Measurements from ENCODE around the gene SAC3D1.
"Not testable (repeated sequence)": the region's sequence is repeated elsewhere in the genome, so short reads cannot be mapped to it uniquely, and the experiment has no call there.

Gene SAC3D1

DNA sequence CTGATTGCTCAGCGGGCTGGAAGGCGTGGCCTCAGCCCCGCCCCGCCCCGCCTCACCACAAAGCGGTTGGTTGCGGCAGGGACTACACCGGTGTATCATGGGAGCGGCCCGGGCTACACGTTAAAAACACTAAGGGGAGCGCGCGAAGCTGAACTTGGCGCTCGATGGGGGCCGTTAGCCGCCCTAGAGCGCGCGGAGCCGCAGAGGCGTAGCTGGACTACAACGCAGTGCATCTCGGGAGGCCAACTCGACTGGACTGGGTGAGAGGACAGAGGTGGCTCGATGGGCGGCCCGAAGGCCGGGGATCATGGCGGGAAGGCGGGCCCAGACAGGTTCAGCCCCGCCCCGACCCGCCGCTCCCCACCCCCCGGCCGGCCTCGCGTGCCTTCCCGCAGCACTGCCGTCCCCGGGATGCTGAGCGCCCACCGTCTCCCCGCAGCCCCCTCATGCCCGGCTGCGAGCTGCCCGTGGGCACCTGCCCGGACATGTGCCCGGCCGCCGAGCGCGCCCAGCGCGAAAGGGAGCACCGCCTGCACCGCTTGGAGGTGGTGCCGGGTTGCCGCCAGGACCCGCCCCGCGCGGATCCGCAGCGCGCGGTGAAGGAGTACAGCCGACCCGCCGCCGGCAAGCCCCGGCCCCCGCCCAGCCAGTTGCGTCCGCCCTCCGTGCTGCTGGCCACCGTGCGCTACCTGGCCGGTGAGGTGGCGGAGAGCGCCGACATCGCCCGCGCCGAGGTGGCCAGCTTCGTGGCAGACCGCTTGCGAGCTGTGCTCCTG is at the start of gene SAC3D1:
SAC3D1 (plus strand) TSS at position 364 of the 776 bp plus-strand sequence; CDS start at position 447, 83 bp downstream.
- peak; percentile 98 for DNase-seq

DNA sequence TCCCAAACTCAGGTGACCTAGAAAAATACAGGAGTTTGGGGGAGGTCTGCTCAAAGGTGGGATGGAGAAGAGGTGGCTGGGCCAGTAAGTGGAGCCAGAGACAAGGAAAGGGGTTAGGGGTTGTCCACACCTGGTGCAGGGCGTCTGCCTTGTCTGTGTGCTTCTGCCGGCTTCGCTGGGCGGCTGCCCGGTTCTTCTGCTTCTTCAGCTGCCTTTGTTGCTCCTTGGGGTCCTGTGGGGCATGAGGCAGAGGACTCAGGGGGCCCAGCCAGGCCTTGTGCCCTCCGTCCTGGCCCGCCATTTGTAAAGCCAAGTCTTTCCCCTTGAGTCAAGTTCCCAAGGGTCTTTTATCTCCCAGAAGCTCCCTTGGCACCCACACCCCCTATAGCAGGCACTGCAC is 46.7 kb upstream of the SAC3D1 start:
- no peak for DNase-seq

DNA sequence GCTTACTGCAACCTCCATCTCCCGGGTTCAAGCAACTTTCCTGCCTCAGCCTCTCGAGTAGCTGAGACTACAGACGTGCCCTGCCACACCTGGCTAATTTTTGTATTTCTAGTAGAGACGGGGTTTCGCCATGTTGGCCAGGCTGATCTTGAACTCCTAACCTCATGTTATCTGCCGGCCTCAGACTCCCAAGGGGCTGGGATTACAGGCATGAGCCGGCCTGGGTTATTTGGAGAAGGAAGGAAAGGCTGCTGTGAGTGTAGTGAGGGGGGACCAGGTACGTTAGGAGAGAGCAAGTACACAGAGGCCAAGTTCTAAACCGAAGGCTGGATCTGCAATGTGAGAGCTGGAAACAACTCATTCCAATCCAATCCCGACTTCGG is 44.7 kb upstream of the SAC3D1 start:
- DNase-seq = no peak

DNA sequence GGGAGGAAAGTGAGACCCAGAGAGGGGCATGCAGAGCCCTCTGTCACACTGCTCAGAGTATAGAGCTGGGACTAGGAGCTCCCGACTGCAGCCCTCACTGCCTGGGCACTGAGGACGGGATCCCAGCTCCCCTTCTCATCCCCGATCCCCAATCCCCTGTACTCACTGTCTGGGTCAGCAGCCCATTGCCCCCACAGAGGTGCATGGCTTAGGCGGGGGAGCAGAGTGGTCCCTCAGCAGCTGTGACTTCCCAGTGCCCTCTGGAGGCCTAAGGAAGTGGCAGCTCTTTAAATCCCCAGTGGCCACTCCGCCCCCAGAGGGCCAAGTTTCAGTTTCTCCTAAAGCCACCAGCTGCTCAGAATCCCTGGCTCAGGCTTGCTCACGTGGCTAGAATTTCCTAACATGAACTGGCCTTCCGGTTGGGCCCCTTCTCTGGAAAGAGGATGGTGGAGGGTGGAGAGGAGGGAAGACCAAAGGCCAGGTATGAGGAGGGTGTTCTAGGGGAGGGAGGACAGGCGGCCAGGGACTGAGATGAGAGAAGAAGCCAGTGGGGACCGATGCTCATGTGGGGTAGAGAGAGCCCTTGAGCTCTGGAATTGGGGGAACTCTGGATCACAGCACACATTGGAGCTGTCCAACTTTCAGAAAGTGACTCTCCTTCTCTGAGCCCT is 44.2 kb upstream of the SAC3D1 start, which contains the start of gene BATF2:
BATF2 (minus strand) TSS at position 262 of the 671 bp plus-strand sequence; CDS start at position 205, 57 bp downstream.
- peak; percentile 58 for DNase-seq

DNA sequence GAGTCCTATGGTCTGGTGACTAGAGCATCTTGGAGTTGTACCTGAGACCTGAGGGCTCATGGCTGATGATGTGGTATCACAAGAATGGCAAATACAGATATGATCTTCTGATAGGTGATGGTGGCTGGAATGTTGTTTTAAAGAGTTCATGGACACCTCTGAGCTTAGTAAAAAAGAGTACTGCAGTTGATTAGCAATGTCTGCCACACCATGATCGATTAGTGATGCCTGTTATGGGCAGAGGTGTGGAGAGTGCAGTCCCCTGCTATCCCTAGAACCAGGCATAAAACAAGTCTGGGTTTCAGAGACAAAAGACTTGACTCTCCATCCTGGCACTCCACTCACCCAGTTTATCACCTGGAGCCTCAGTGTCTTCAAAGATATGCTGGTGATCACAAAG is 42.9 kb upstream of the SAC3D1 start:
- DNase-seq = no peak

DNA sequence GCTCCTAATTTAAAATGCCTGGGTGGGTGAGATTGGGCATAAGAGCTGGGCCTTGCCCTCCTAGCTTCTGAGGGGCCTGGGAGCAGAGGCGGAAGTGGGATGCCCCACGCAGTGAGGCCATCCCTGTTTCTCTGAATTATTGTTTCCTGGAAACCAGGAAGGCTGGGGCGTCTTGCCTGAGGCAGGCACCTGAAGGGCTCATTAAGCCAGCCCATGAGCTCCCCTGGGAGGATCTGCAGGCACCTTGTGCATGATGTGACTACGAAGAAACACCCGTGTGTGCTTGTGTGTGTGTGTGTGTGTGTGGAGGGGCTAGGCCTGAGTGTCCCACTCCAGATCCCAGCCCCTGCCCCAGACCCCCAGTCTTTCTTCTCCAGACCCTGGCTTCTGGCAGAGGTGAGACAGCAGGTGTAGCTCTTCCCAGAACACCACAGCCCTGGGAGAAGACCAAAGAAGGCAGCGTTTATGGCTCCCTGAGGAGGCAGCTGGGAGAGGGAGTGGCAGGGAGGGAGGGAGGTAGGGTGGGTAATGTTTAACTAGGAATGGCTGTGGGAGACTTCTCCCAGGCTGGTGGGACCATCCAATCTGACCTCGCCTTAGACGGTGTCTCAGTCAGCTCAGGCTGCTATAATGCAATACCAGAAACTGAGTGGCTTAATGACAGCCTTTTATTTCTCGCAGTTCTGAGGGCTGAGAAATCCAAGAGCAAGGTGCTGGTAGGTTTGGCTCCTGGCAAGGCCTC is 42.1 kb upstream of the SAC3D1 start:
- DNase-seq = no peak

DNA sequence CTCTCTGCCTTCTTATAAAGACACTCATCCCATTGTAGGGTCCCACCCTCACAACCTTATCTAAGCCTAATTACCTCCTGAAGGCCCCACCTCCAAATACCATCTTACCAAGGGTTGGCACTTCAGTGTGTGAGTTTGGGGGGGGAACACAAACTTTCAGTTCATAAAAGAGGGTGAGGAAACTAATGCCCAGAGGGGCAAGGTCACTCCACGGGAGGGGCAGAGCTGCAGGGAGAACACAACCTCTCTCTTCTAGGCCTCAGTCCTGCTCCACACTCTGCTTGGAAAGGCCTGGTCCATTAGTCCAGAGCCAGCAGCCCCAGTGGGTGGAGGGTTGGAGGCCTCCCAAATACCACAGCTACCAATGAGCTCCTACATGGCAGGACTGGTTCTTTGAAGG is 41.5 kb upstream of the SAC3D1 start:
- DNase-seq = no peak

DNA sequence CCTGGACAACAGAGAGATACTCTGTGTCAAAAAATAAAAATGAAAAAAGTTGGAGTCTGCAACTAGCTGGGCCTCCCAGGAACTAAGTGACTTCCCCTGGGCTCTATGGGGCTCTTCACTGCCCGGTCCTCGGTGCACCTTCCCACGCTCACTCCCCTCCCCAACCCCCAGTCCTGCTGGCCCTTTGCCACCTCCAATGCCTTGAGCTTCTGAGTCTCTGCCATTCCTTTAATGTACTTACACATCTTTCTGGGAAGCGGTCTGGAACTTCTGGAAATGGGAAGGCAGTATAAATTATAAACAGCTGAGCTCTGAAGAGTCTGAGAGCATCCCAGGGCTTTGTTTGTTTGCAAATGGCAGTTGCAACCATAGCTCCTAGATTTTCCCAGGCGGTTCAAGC is 38.3 kb upstream of the SAC3D1 start:
- DNase-seq = no peak

DNA sequence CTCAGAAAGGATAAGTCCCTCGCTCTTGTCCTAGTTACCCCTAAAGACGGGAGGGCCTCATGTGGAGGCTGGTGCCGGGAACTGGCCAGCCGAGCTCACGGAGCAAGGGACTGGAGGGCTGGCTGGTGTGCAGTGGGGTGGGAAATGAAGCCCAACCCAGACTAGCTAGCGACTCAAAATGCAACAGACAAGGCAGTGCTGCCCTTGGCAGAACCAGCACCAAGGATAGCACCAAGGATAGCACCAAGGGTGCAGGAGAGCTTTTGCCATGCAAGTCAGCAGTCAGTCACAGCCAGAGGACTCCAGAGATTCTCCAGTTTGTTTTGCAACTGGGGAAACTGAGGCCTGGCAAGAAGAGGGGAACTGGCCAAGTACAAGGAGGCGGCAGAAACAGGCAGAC is 37.7 kb upstream of the SAC3D1 start:
- DNase-seq = no peak

DNA sequence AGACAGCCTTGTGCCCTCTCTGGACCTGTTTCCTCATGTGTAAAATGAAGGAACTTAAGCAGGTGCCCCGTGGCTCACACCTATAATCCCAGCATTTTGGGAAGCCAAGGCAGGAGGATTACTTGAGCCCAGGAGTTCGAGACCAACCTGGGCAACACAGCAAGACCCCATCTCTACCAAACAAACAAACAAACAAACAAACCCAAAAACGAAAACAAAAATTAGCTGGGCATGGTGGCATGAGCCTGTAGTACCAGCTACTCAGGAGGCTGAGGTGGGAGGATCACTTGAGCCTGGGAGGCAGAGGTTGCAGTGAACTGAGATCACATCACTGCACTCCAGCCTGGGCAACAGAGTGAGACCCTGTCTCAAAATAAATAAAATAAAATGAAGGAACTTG is 37.0 kb upstream of the SAC3D1 start:
- not testable (repeated sequence) for DNase-seq

DNA sequence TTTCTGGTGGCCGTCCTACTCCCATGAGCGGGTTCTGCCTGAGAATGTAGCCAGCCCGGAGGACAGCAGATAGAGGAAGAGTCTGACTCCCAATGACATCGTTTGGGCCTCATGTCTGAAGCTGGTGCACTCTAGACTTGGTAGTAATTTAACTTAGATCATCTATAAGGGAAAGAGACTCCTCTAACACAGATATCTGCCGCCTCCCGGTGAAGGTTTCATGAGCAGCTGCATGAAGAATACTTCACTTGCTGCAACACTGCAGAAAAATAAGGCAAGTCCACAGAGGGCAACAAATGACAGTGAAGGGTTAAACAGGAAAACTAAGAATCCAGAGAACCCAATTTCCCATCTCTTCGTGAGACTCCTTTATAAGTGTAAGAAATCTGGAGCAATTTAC is 33.0 kb upstream of the SAC3D1 start:
- DNase-seq = no peak

DNA sequence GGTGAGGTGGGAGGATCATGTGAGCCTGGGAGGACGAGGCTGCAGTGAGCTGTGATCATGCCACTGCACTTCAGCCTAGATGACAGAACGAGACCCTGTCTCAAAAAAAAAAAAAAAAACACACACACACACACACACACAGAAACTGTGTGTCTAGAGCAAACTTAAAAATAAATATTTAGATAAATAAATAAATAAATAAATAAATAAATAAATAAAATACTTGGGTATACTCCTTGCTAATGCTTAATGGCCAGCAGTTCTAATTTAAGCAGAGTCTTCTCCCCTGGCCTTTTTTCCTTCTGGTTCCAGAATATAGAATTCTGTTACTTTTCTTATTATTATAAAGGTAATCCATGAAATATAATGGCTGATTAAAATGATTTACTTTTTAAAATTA is 32.1 kb upstream of the SAC3D1 start:
- DNase-seq = no peak

DNA sequence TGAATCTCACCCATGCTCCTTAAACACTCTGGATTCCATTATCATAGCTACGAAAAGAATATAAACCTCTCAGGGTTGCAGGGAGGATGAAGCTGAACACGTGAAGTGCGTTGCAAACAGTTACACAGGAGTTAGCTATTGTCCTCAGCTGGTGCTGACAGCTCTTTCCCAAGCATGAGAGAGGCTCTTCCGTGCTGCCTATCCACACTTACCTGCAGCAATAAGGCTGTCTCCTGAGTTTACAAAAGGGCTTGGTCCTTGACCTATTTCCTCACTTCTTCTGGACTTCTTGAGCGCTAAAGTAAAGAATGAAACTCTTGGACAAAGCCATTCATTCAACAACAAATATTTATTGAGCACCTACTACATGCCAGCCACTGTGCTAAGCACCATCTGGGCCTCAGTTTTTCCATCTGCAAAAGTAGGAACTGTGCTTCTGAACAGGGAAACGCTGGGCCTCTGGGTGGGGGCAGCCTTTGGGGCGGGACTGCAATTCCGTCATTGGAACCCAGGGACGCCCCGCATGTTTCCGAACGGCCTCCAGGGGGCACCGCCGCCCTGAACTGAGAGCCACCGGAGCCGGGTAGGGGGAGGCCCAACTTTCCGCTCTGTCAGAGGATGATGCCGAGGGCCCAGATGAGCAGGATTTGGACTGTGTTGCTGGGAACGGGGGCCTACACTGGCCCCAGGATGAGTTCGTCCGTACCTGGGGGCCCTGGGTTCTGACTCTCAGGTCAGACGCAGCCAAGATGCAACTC is 27.7 kb upstream of the SAC3D1 start:
- peak; percentile 78 for DNase-seq

DNA sequence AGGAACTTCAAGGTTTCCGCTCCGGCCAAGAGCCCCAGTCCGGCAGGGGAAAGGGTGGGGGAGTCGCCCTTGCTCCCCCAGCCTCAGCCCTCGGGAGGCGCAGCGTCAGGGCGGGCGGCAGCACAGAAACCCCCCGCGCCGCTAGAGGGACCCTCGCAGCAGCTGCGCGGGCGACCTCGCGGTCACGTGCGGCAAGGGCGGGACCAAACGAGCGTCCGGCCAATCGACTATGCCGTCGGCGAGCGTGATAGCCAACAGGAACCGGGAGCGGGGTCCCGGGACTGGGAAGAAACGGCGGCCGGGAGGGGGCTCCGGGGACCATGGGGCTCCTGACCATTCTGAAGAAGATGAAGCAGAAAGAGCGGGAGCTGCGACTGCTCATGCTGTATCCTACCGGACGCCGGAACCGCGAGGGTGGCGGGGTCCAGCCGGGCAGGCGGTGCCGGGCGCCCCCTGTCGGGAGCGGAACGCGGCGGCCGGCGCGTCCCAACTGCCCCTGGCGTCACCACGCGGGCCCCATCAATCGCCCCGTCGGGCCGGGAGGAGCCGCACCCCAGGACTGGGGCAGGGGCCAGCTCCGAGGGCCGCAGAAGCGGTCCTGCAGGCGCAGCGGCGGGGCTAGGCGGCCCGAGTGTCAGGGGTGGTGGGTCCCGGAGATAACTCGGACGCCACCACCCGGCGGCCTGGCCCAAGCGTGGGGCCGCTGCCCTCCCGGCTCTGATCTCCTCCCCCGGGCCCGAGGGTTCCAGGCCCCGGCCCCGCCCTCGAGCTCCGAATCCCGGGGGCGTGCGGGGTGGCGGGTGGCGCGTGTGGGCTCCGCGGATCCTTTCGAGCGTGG is 26.9 kb upstream of the SAC3D1 start, which contains the start of gene ARL2:
ARL2 (plus strand) TSS at position 273 of the 838 bp plus-strand sequence; CDS start at position 321, 48 bp downstream.
- peak; percentile 90 for DNase-seq

DNA sequence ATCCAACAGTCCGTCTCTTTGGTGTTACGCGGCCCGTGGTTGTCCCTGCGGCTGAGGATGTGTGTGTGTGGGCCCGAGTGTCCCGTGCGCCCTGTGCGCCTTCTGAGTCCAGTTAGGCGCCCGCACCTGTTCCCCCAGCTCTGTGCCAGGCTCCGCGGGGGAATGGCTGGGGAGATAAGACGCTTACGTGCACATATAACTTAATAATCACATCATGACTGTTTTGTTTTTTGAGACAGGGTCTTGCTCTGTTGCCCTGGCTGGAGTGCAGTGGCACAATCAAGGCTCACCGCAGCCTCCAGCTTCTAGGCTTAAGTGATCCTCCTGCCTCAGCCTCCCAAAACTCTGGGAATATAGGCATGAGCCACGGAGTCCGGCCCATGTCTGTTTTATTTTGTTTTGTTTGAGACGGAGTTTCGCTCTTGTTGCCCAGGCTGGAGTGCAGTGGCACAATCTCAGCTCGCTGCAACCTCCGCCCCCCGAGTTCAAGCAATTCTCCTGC is 26.2 kb upstream of the SAC3D1 start:
- no peak for DNase-seq

DNA sequence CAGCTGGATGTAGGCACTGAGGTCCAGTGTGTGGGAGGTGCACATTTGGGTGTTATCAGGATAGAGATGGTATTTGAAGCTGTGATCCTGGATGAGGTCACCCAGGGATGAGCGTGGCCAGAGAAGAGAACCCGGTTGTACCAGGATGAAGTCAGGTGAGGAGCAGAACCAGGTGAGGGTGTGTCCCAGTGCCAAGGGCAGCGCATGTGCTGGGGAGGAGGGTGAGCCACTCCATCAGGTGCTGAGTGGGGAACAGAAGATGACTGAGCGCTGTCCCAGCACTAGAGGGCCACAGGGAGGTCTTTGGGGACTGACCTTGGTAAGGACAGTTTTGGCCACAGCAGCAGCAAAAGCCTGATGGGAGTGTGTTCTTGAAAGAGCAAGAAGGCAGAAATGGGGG is 24.3 kb upstream of the SAC3D1 start:
- no peak for DNase-seq

DNA sequence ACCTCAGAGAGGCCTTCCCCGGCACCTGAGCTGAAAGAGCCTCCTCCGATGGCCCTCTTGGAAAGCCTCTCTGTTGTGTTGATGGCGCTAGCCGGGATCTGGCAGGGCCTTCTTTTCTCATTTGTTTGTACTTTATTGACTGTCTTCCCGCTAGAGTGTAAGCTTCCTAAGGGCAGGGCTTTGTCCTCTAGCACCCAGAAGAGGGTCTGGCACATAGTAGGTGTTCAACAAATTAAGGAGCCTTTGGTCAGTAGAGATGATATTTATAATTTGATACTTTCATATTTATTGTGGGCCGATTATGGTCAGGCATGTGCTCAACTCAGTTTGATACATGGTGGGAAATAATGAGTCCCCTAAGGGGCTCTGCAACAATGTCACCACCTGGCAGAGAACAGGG is 23.1 kb upstream of the SAC3D1 start:
- DNase-seq = no peak

DNA sequence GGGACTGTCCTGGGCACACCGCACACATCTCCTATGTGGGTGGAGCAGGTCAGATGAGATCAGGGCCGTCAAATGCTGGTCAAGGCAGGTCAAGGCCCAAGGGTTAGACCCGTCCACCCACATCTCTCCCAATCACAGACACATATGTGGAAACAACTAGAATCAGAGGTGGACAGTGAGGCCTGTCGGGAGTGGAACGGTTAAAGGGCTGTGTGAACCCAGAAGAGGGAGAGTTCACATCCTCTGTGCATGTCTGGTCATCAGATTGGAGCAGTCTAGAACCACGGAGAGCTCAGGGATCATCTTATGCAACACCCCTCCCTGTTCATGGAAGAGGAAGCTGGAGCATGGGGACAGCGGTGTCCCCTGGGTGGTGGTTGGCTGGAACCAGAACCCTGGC is 21.2 kb upstream of the SAC3D1 start:
- DNase-seq = no peak

DNA sequence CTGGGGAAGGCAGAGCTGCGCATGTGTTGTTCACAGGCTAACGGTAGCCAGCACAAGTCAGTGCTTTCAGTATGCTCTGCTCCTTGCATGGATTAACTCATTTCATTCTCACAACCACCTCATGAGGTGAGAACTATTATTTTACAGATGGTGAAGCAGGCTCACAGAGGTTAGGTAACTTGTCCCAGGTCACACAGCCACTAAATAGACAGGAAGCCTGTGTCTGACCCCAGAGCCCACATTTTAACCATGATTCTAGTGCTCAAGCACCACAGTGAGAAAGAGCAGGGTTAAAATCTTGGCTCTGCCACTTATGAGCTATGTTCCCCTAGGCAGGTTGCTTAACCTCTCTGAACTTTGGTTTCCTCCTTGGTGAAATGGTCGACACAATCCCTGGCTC is 20.0 kb upstream of the SAC3D1 start:
- no peak for DNase-seq

DNA sequence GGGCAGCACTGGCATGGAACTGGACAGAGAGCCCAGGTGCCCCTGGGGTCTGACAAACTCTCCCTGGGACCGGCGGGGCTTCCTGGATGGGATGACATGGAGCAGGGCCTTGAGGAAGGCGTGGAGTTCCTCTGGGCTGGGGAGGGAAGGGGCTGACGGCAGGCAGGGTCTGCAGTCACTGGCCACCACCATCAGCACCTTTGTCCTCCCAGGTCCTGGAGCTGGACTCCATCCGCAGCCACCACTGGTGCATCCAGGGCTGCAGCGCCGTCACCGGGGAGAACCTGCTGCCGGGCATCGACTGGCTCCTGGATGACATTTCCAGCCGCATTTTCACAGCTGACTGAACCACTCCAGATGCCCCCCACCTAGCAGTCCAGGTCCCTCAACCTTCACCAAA is 19.5 kb upstream of the SAC3D1 start:
- no peak for DNase-seq

DNA sequence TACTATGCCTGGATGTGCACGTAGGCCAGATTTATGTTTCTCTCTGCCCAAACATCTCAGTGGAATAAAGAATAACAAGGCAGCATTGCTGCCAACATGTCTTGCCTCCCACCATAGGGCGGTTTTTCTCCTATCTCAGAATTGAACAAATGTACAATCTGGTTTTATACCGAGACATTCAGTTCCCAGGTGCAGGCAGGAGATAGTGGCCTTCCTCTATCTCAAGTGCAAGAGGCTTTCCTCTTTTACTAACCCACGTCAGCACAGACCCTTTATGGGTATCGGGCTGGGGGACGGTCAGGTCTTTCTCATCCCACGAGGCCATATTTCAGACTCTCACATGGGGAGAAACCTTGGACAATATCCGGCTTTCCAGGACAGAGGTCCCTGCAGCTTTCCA is 17.5 kb upstream of the SAC3D1 start:
- DNase-seq = not testable (repeated sequence)

DNA sequence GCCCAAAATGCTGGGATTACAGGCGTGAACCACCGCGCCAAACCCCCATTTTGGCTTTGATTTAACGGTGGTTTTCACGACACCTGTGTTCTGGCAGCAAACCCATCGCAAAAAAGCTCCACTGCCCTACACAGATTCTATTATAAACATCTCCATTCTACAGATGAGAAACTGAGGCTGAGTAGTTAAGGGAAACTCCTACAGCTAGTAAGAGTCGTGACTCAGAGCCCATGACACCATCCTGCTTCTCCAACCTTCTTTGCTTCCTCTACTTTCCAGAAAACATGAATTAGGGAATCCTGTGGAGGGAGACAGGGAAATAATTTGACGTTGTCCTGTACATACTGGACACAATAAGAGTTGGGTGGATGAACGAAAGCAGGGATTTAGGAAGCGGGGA is 14.2 kb upstream of the SAC3D1 start:
- no peak for DNase-seq
